Endothelial cell of umbilical vein (primary cell): ENCODE results near the gene GRAMD1B.

Experiments used
- EZH2 ChIP-seq: IDR thresholded peaks from 2 replicates; pipeline ENCODE4 v1.6.1; 2012; ENCODE audit warnings: borderline replicate concordance, low read depth, mild to moderate bottlenecking, moderate library complexity, low read length, inconsistent platforms; ENCODE audit not compliant: severe bottlenecking
- TF ChIP-seq, protein P1 (sequence below), 2 donors: IDR thresholded peaks; 1 replicate in 1 of 2; 2 replicates in 1 of 2; pipeline ENCODE4 v1.5.1; 2011; ENCODE audit warnings: low read length in 2 of 2, mild to moderate bottlenecking in 2 of 2, moderate library complexity in 2 of 2, control low read depth in 1 of 2, inconsistent platforms in 1 of 2, low read depth in 1 of 2; ENCODE audit not compliant: insufficient read depth in 1 of 2; ENCODE audit errors: extremely low read depth in 1 of 2

DNA sequence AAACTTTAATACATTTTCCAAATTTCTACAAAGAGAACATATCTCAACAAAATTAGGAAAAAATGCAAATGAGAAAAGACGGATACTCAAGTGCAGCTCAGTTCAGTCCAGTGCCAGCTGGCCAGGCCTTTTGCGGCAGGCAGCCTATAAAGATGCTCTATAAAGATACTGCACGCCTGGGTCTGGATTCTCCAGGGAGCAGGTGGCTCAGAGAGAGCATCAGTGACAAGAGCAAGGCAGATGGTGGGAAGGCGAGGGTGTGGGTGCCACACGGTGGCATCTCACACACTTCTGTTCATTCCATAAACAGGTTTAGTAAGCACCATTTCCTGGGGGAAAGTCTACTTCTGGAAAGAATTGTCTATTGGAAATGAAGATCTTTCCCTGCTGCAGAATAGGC, 242.5 kb downstream of the GRAMD1B start:
- no peak for TF ChIP-seq EZH2
- TF ChIP-seq, protein P1, sequence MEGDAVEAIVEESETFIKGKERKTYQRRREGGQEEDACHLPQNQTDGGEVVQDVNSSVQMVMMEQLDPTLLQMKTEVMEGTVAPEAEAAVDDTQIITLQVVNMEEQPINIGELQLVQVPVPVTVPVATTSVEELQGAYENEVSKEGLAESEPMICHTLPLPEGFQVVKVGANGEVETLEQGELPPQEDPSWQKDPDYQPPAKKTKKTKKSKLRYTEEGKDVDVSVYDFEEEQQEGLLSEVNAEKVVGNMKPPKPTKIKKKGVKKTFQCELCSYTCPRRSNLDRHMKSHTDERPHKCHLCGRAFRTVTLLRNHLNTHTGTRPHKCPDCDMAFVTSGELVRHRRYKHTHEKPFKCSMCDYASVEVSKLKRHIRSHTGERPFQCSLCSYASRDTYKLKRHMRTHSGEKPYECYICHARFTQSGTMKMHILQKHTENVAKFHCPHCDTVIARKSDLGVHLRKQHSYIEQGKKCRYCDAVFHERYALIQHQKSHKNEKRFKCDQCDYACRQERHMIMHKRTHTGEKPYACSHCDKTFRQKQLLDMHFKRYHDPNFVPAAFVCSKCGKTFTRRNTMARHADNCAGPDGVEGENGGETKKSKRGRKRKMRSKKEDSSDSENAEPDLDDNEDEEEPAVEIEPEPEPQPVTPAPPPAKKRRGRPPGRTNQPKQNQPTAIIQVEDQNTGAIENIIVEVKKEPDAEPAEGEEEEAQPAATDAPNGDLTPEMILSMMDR (IDR thresholded peaks at IDR 0.05; ENCODE audit: extremely low read depth in 1 of 2, insufficient read depth in 1 of 2, low read depth in 1 of 2, low read length in 2 of 2), result no peak
